A673 (cell line): ENCODE data around the gene PTPN11. TPM values are rescaled to one million over a fixed set of nuclear protein-coding genes. Genes with fewer than 3 reads are reported as not detected.

Experiments used
- BruUV-seq: library from RNA; stranded (reverse); fragments of 400-500 nt; replicated peaks from 2 replicates; lab custom pipeline; 2021; lab: Mats Ljungman, UMichigan
- CTCF ChIA-PET: fragments of 300-600 bp; sonication (Branson Sonifier 250); formaldehyde crosslinking; loops from one replicate; lab custom pipeline; 2022; ENCODE audit warnings: antibody characterized with exemption; lab: Charles Lee
- POLR2A ChIA-PET: fragments of 300-600 bp; sonication (Branson Sonifier 250); formaldehyde crosslinking; loops from one replicate; lab custom pipeline; 2022; ENCODE audit warnings: antibody characterized with exemption; ENCODE audit not compliant: low non-redundant PET; lab: Charles Lee
- DNase-seq: peaks from one replicate; pipeline ENCODE4 v3.0.0-alpha.2; 2015; ENCODE audit warnings: low spot score
- H3K27ac ChIP-seq: fragments of 200-600 bp; sonication (generic); 2 replicates; pipeline ENCODE4 v1.5.1; 2016; ENCODE audit warnings: mixed run types, low read depth, mild to moderate bottlenecking, mixed read lengths, antibody characterized with exemption, low read length; ENCODE audit not compliant: poor library complexity, severe bottlenecking
- H3K27me3 ChIP-seq: fragments of 200-600 bp; sonication (generic); replicated peaks from 2 replicates; pipeline ENCODE4 v1.6.1; 2017; ENCODE audit warnings: mixed run types, low read depth, mild to moderate bottlenecking, mixed read lengths, antibody characterized with exemption, low read length; ENCODE audit not compliant: insufficient read depth, poor library complexity
- H3K36me3 ChIP-seq: fragments of 200-600 bp; sonication (generic); 2 replicates; pipeline ENCODE4 v1.6.1; 2016; ENCODE audit warnings: mixed run types, mild to moderate bottlenecking, mixed read lengths, antibody characterized with exemption, low read length; ENCODE audit not compliant: insufficient read depth, poor library complexity, severe bottlenecking
- H3K4me1 ChIP-seq: fragments of 200-600 bp; sonication (generic); 2 replicates; pipeline ENCODE4 v1.6.1; 2017; ENCODE audit warnings: mixed run types, mild to moderate bottlenecking, mixed read lengths, antibody characterized with exemption, low read length; ENCODE audit not compliant: insufficient read depth, poor library complexity, severe bottlenecking
- H3K4me3 ChIP-seq: fragments of 200-600 bp; sonication (generic); 2 replicates; pipeline ENCODE4 v1.5.1; 2016; ENCODE audit warnings: low read depth, mixed run types, mild to moderate bottlenecking, mixed read lengths, low read length; ENCODE audit not compliant: poor library complexity, severe bottlenecking
- H3K9me3 ChIP-seq: fragments of 200-600 bp; sonication (generic); 2 replicates; pipeline ENCODE4 v1.6.1; 2016; ENCODE audit warnings: mixed run types, low read depth, mild to moderate bottlenecking, mixed read lengths, antibody characterized with exemption, low read length; ENCODE audit not compliant: poor library complexity, severe bottlenecking
- EZH2 ChIP-seq: fragments of 200-600 bp; sonication (generic); IDR thresholded peaks from 2 replicates; pipeline ENCODE4 v1.6.1; 2017; ENCODE audit warnings: borderline replicate concordance, low read depth, mild to moderate bottlenecking, mixed read lengths, antibody characterized with exemption, low read length; ENCODE audit not compliant: poor library complexity, severe bottlenecking
- intact Hi-C: fragments of 100-400 bp; cut with micrococcal nuclease; formaldehyde crosslinking; loops from one replicate; pipeline ENCODE4 v1.10.0; 2022; ENCODE audit not compliant: unreplicated experiment
- total RNA-seq: library from RNA; stranded (reverse); gene quantifications from 2 replicates; pipeline ENCODE4 v1.2.3, GENCODE V29; 2021
- TF ChIP-seq, protein P1 (sequence below): fragments of 300-800, 200-600 bp; sonication (generic); conservative IDR thresholded peaks from 2 replicates; pipeline ENCODE4 v1.5.1; 2017; ENCODE audit warnings: low read depth, mild to moderate bottlenecking, antibody characterized with exemption, low read length, moderate library complexity, mixed read lengths

Gene PTPN11
- total RNA-seq, 1 experiment from 2014 or later: 158 TPM

DNA sequence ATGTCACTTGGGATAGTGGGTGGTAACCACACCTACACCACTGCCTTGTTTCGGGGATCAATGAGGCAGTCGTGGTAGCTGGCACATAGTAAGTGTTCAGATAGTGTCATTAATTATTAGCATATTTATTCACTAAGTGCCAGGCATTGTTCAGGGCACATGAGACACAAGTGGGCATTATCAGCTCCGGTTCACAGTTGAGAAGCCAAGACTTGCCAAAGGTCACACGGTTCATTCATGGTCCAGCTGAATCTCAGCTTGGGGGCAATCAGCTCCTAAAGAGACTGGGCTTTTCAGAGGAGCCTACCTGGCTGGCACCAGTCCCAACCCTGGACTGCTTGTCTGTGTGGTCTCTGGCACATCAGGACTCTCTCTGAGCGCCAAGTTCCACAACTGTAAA lies 121.3 kb downstream of the PTPN11 start:
- Histone ChIP-seq H3K27me3 (no peaks in the 10 kb centered on the region), H3K27ac (no peak overlapping the region), H3K4me3 (no peak overlapping the region), H3K9me3 (no peaks in the 10 kb centered on the region), H3K4me1 (peaks cover 6% of the 10 kb centered on the region), H3K36me3 (no peaks in the 10 kb centered on the region)
- no TSS peak for BruUV-seq
- ChIA-PET CTCF (interaction anchor here (0.5 to 0.7 kb wide), 2 partner anchors 67 to 453 kb away, joined by 3 to 7 read pairs; no protein-coding TSS in a partner anchor), POLR2A (no interaction called here)
- no peak for TF ChIP-seq EZH2
- TF ChIP-seq, protein P1, sequence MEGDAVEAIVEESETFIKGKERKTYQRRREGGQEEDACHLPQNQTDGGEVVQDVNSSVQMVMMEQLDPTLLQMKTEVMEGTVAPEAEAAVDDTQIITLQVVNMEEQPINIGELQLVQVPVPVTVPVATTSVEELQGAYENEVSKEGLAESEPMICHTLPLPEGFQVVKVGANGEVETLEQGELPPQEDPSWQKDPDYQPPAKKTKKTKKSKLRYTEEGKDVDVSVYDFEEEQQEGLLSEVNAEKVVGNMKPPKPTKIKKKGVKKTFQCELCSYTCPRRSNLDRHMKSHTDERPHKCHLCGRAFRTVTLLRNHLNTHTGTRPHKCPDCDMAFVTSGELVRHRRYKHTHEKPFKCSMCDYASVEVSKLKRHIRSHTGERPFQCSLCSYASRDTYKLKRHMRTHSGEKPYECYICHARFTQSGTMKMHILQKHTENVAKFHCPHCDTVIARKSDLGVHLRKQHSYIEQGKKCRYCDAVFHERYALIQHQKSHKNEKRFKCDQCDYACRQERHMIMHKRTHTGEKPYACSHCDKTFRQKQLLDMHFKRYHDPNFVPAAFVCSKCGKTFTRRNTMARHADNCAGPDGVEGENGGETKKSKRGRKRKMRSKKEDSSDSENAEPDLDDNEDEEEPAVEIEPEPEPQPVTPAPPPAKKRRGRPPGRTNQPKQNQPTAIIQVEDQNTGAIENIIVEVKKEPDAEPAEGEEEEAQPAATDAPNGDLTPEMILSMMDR: no peak
- no peak for DNase-seq
- intact Hi-C loops: no loop called here

DNA sequence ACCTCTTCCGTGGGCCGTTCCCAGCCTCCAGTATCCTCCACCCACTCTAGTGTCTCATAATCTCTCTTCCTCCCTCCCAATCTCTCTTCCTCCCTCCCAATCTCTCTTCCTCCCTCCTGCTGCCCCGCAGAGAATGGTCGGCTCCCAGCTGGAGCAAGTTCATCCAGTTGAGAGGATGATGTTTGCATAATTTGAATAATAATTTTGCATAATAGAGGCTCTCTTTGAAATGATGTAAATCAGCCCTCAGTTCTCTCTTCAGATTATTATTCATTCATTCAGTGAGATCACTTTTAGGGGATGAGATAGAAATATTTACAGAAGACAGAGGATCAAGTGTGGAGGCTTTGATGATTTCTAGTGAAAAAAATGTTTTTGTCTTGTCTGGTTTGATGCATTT lies 125.0 kb downstream of the PTPN11 start:
- CTCF ChIA-PET: no interaction called here
- intact Hi-C loops: no loop called here
- Histone ChIP-seq H3K9me3 (no peaks in the 10 kb centered on the region), H3K36me3 (no peaks in the 10 kb centered on the region), H3K4me1 (no peaks in the 10 kb centered on the region), H3K27ac (no peak overlapping the region), H3K27me3 (no peaks in the 10 kb centered on the region), H3K4me3 (no peak overlapping the region)
- no TSS peak for BruUV-seq
- DNase-seq: peak; percentile 54
- TF ChIP-seq, protein P1: no peak
- no peak for TF ChIP-seq EZH2
- POLR2A ChIA-PET: no interaction called here

DNA sequence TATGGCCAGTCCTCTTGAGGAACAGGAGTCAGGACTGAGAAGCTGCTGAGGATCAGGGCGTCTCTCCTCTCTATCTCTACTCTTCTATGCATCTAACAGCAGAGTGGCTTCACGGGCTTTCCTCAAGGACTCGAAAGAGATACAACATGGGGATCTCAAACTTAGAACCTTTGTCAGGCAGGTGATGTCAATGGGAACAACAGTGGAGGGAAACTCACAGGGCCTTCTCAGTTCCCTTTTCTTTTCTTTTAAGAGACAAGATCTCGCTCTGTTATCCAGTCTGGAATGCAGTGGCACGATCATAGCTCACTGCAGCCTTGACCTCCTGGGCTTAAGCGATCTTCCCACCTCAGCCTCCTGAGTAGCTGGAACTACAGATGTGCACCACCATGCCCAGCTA lies 127.6 kb downstream of the PTPN11 start:
- Histone ChIP-seq H3K36me3 (no peaks in the 10 kb centered on the region), H3K4me1 (no peaks in the 10 kb centered on the region), H3K27me3 (no peaks in the 10 kb centered on the region), H3K4me3 (no peak overlapping the region), H3K9me3 (no peaks in the 10 kb centered on the region), H3K27ac (no peak overlapping the region)
- intact Hi-C loops: no loop called here
- TF ChIP-seq EZH2: no peak
- TF ChIP-seq, protein P1: no peak
- CTCF ChIA-PET: no interaction called here
- no peak for DNase-seq
- POLR2A ChIA-PET: no interaction called here
- BruUV-seq: no TSS peak
